ENCODE data around the gene PPP1R18. TPM values are rescaled to one million over a fixed set of nuclear protein-coding genes. Genes with fewer than 3 reads are reported as not detected.

PPP1R18 gene
- total and polyA plus RNA-seq, 9 of the 15 experiments (the other 6 are each of a cell fraction or from before 2014, with no cell fraction given): 12.0 to 99.2 (median 42.6) TPM

DNA sequence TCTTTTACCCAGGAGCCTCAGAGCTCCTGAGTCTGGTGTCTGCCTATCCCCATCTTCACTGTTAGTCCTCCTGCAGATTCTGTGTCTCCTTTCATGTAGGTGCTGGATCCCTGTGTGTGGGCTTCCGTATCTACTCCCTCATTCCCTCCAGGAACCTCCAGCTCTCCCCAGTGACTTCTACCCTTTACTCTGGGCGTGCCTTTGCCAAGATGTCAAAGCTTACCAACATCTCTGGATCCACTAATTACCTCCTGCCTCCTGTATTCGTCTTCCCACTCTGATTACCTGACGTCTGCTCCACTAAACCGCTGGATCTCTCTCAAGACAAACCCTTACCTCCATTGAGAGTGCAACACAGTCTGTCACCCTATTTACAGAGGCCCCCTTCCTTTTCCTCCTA, 41.7 kb downstream of the PPP1R18 start:
- ATAC-seq: no peak
- H3K27ac ChIP-seq (ENCODE audit: extremely low read depth, low read depth, low read length): no peak overlapping the region
- no peaks in the 10 kb centered on the region for H3K27me3 ChIP-seq (ENCODE audit: control insufficient read depth in 2 of 2, insufficient read depth in 2 of 2, low read length in 2 of 2)
- peaks cover 43% of the 10 kb centered on the region for H3K79me2 ChIP-seq (ENCODE audit: control insufficient read depth, insufficient read depth, low read length)
- no peaks in the 10 kb centered on the region for H3K9me1 ChIP-seq (ENCODE audit: control insufficient read depth, insufficient read depth, low read length)
- DNase-seq (ENCODE audit: extremely low read depth in 1 of 4, low spot score in 3 of 4): no peak
- WGBS (ENCODE audit: insufficient coverage, low coverage, missing lambda C conversion rate): 73% methylated on average over 5 of the region's 5 CpGs
- no peak overlapping the region for H2AFZ ChIP-seq (ENCODE audit: low read depth, low read length)
- peaks cover 15 to 32% of the 10 kb centered on the region in 2 experiments for H3K4me1 ChIP-seq (replicated peaks in 1 of 2; ENCODE audit: control insufficient read depth in 2 of 2, insufficient read depth in 2 of 2, low read length in 2 of 2)
- peaks cover 26% of the 10 kb centered on the region for H3K36me3 ChIP-seq (ENCODE audit: control insufficient read depth, insufficient read depth, low read length)
- CTCF ChIA-PET (ENCODE audit: low intra/inter-chr PET ratio): interaction anchor here (0.6 kb wide), 1 partner anchor 96 kb away, joined by 4 read pairs; no protein-coding TSS in a partner anchor
- no peak for FAIRE-seq
- in situ Hi-C loops (cut with MboI): no loop called here
- POLR2A ChIA-PET: interaction anchor here (0.5 to 3.9 kb wide), 4 partner anchors 31 to 1750 kb away, joined by 3 to 46 read pairs (median 3); no protein-coding TSS in a partner anchor
- intact Hi-C loops (cut with micrococcal nuclease): no loop called here
- H3K9me3 ChIP-seq (replicated peaks; ENCODE audit: control insufficient read depth, insufficient read depth, low read depth, low read length): no peaks in the 10 kb centered on the region; the same call in 1 of the 2 replicates
- no TSS peak for BruUV-seq (replicated peaks)
- no peak overlapping the region for H3K4me2 ChIP-seq (ENCODE audit: insufficient read depth, low read length)
- no peaks in the 10 kb centered on the region for H4K20me1 ChIP-seq (replicated peaks; ENCODE audit: control insufficient read depth, insufficient read depth, low read length)
- H3K4me3 ChIP-seq: no peak overlapping the region
- peak overlapping the region in 1 of 2 experiments; percentile 44; a peak in 1 of 4 replicates for H3K9ac ChIP-seq (ENCODE audit: insufficient read depth in 1 of 2, low read depth in 2 of 2, low read length in 2 of 2)
- TF ChIP-seq ZNF830 (CRISPR knock-in tag; IDR thresholded peaks at IDR 0.05) (no peak), ESRRB (CRISPR knock-in tag; IDR thresholded peaks at IDR 0.05; ENCODE audit: borderline replicate concordance) (no peak), ZNF23 (CRISPR knock-in tag; IDR thresholded peaks at IDR 0.05) (no peak), HMG20B (CRISPR knock-in tag; IDR thresholded peaks at IDR 0.05) (no peak), ESRRA (IDR thresholded peaks at IDR 0.05; ENCODE audit: borderline replicate concordance, low read depth) (no peak), E4F1 (CRISPR knock-in tag; IDR thresholded peaks at IDR 0.05; ENCODE audit: borderline replicate concordance) (no peak), CSDE1 (IDR thresholded peaks at IDR 0.05) (no peak), AFF1 (IDR thresholded peaks at IDR 0.05; ENCODE audit: low read depth in 1 of 2, partially characterized antibody in 2 of 2) (no peak), CHD4 (IDR thresholded peaks at IDR 0.05; ENCODE audit: insufficient read depth, insufficient replicate concordance, low read depth, low read length, poor library complexity, severe bottlenecking) (no peak)
